Transverse colon (tissue), 4 donors: ENCODE measurements around the gene IL18R1.

ENCODE experiments used
- POLR2AphosphoS5 ChIP-seq, 3 donors: sonication (generic); formaldehyde crosslinking; IDR thresholded peaks; one replicate each; pipeline ENCODE4 v1.6.1; 2016; ENCODE audit warnings: antibody characterized with exemption in 3 of 3
- TF ChIP-seq, protein P1 (sequence below), 5 experiments: fragments of 200-600 bp in 3 of 5; fragments of 450-650 bp in 2 of 5; sonication (generic) in 3 of 5; IDR thresholded peaks; 1 replicate in 2 of 5; 2 replicates in 3 of 5; pipeline ENCODE4 v1.5.1; 2016 to 2017; ENCODE audit warnings: antibody characterized with exemption in 5 of 5, inconsistent platforms in 3 of 5, mild to moderate bottlenecking in 2 of 5, moderate library complexity in 1 of 5

DNA sequence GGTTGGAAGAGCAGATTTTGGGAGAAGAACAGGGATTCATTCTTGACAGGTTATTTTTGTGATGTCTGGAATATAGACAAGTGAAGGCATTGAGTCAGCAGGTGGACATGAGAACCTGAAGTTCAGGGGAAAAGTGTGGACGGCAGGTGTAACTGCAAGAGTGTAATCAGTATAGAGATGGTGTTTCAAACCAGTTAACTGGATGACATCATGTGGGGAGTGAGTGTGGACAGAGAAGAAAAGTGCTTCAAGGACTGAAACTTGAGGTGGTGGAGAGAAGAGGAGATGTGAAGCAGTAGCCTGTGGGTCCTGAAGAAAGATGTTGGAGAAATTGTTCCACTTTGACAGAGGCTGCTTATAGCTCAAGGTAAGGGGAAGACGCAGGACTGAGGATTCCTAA lies 37.2 kb upstream of the IL18R1 start:
- TF ChIP-seq POLR2AphosphoS5 (IDR thresholded peaks at IDR 0.05): no peak
- TF ChIP-seq, protein P1, sequence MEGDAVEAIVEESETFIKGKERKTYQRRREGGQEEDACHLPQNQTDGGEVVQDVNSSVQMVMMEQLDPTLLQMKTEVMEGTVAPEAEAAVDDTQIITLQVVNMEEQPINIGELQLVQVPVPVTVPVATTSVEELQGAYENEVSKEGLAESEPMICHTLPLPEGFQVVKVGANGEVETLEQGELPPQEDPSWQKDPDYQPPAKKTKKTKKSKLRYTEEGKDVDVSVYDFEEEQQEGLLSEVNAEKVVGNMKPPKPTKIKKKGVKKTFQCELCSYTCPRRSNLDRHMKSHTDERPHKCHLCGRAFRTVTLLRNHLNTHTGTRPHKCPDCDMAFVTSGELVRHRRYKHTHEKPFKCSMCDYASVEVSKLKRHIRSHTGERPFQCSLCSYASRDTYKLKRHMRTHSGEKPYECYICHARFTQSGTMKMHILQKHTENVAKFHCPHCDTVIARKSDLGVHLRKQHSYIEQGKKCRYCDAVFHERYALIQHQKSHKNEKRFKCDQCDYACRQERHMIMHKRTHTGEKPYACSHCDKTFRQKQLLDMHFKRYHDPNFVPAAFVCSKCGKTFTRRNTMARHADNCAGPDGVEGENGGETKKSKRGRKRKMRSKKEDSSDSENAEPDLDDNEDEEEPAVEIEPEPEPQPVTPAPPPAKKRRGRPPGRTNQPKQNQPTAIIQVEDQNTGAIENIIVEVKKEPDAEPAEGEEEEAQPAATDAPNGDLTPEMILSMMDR (IDR thresholded peaks at IDR 0.05): no peak
